HFFc6 (cell line): ENCODE data around the gene BIVM. TPM values are rescaled to one million over a fixed set of nuclear protein-coding genes. Genes with fewer than 3 reads are reported as not detected.
A peak's percentile ranks its signal among the peaks of the same experiment; 100 is the strongest.

Source experiments
- DNase-seq: peaks from one replicate; pipeline ENCODE4 v3.0.0-alpha.2; 2018
- H3K27ac Mint-ChIP-seq: 2 replicates; pipeline ENCODE4 v1.8.0; 2020; ENCODE audit warnings: mild to moderate bottlenecking, mixed read lengths
- H3K27me3 Mint-ChIP-seq: 2 replicates; pipeline ENCODE4 v1.8.0; 2021; ENCODE audit warnings: mild to moderate bottlenecking, moderate library complexity, mixed read lengths; ENCODE audit not compliant: insufficient read depth
- H3K36me3 Mint-ChIP-seq: 2 replicates; pipeline ENCODE4 v1.8.0; 2021; ENCODE audit warnings: low read depth, mixed read lengths
- H3K4me1 Mint-ChIP-seq: 2 replicates; pipeline ENCODE4 v1.8.0; 2020; ENCODE audit warnings: low read depth, mixed read lengths
- H3K4me3 Mint-ChIP-seq: 2 replicates; pipeline ENCODE4 v1.8.0; 2020; ENCODE audit warnings: mild to moderate bottlenecking, moderate library complexity, mixed read lengths
- H3K9me3 Mint-ChIP-seq: 2 replicates; pipeline ENCODE4 v1.8.0; 2020; ENCODE audit warnings: mild to moderate bottlenecking, mixed read lengths
- total RNA-seq, 6 experiments: library from RNA; stranded (reverse); fragmentation: NEBNext Ultra II Directional; extraction: Animal tissue kit (Norgen Biotek cat#: 25700); gene quantifications; 2 replicates in 1 of 6; 3 replicates in 5 of 6; pipeline ENCODE4 v1.2.3, GENCODE V29; 2021
- TF ChIP-seq, protein P1 (sequence below): fragments of 200-600 bp; sonication (generic); IDR thresholded peaks from 2 replicates; pipeline ENCODE4 v1.5.0; 2021; ENCODE audit warnings: antibody characterized with exemption, mild to moderate bottlenecking

The BIVM gene
- total RNA-seq, 6 experiments from 2014 or later: 16.6 to 24.0 (median 18.9) TPM

DNA sequence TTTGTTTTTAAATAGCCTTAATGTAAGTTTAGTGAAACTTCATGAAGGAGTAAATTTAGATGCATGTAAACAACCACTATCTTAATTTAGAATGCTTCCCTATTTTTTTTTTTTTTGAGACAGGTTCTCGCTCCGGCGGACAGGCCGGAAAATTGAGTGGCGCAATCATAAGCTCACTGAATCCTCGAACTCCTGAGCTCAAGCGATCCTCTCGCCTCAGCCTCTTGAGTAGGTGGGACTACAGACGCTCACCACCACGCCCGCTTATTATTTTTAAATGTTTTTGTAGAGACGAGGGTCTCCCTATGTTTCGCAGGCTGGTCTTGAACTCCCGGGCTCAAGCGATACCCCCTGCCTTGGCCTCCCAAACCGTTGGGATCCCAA is 26.9 kb upstream of the BIVM start:
- peaks cover 50% of the 10 kb centered on the region for H3K4me1 Mint-ChIP-seq
- TF ChIP-seq, protein P1, sequence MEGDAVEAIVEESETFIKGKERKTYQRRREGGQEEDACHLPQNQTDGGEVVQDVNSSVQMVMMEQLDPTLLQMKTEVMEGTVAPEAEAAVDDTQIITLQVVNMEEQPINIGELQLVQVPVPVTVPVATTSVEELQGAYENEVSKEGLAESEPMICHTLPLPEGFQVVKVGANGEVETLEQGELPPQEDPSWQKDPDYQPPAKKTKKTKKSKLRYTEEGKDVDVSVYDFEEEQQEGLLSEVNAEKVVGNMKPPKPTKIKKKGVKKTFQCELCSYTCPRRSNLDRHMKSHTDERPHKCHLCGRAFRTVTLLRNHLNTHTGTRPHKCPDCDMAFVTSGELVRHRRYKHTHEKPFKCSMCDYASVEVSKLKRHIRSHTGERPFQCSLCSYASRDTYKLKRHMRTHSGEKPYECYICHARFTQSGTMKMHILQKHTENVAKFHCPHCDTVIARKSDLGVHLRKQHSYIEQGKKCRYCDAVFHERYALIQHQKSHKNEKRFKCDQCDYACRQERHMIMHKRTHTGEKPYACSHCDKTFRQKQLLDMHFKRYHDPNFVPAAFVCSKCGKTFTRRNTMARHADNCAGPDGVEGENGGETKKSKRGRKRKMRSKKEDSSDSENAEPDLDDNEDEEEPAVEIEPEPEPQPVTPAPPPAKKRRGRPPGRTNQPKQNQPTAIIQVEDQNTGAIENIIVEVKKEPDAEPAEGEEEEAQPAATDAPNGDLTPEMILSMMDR: no peak
- peak overlapping the region; percentile 4; the same call in 1 of the 2 replicates for H3K4me3 Mint-ChIP-seq
- peaks cover 13% of the 10 kb centered on the region for H3K36me3 Mint-ChIP-seq
- no peak for DNase-seq
- H3K9me3 Mint-ChIP-seq: no peaks in the 10 kb centered on the region
- no peak overlapping the region; the same call in 1 of the 2 replicates for H3K27ac Mint-ChIP-seq
- H3K27me3 Mint-ChIP-seq: no peaks in the 10 kb centered on the region

DNA sequence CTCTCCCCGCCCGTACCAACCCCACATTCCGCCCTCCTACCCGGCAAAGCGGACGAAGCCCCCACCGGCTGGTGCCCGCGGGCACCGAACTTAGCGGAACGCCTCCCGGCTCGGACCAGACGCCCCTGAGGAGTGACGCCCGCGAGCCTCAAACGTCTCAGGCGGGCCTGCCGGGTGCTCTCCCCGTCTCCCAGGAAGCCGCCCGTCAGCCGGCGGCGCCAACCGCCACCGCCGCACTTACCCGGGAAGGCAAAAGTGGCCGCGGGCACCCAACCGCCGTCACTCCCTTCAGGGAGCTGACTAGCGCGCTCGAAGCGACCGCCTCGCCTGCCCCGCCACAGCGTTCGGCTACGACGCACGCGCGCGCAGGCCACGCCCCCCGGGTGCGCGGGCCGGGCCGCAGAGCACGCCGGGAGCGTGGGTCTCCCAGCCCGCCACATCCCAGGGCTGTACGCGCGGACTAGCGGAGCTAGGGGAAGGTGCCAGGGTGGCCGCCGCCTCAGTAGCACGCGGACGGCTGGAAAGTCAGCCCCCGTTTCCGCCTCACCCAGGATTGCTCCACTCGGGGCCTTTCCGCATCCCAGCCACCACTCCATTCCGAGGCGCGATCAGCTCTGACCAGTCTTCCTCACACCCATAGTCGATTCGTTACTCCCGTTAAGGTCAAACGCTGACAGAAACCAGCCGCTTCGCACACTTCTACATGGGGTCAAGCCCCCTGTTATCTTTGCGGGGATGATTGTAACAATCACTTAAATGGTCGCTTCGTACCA is 25.3 kb upstream of the BIVM start, which contains the start of gene TEX30:
TEX30 (minus strand) TSS at position 346 of the 773 bp plus-strand sequence. CDS start 3,760 bp downstream, outside the sequence.
- H3K36me3 Mint-ChIP-seq: peaks cover 13% of the 10 kb centered on the region
- peak; percentile 73 for DNase-seq
- H3K27ac Mint-ChIP-seq: peak within 1 kb of the TSS; percentile 92
- H3K4me1 Mint-ChIP-seq: peaks cover 50% of the 10 kb centered on the region
- H3K27me3 Mint-ChIP-seq: no peaks in the 10 kb centered on the region
- no peaks in the 10 kb centered on the region for H3K9me3 Mint-ChIP-seq
- TF ChIP-seq, protein P1: no peak
- H3K4me3 Mint-ChIP-seq: peak within 1 kb of the TSS; percentile 96

DNA sequence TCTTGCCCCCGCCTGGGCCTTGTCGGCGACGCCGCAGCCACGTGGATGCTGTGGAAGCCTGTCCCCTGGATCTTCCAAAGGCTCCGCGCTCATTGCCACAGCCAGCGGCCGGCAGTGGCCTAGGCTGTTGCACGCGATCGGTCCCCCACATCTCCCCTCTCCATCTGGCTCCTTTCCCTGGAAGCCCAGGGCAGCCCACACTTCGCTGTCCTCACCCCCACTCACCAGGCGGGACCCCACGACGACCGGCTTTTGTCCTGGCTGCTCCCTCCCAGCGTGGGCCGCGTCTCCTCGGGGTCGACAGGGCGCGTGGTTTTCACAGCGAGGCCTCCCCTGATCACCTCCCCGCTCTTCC is 24.7 kb upstream of the BIVM start:
- Mint-ChIP-seq H3K27ac (peak overlapping the region; percentile 91), H3K4me1 (peaks cover 50% of the 10 kb centered on the region), H3K36me3 (peaks cover 13% of the 10 kb centered on the region), H3K27me3 (no peaks in the 10 kb centered on the region), H3K9me3 (no peaks in the 10 kb centered on the region), H3K4me3 (peak overlapping the region; percentile 96)
- TF ChIP-seq, protein P1: no peak
- DNase-seq: no peak

DNA sequence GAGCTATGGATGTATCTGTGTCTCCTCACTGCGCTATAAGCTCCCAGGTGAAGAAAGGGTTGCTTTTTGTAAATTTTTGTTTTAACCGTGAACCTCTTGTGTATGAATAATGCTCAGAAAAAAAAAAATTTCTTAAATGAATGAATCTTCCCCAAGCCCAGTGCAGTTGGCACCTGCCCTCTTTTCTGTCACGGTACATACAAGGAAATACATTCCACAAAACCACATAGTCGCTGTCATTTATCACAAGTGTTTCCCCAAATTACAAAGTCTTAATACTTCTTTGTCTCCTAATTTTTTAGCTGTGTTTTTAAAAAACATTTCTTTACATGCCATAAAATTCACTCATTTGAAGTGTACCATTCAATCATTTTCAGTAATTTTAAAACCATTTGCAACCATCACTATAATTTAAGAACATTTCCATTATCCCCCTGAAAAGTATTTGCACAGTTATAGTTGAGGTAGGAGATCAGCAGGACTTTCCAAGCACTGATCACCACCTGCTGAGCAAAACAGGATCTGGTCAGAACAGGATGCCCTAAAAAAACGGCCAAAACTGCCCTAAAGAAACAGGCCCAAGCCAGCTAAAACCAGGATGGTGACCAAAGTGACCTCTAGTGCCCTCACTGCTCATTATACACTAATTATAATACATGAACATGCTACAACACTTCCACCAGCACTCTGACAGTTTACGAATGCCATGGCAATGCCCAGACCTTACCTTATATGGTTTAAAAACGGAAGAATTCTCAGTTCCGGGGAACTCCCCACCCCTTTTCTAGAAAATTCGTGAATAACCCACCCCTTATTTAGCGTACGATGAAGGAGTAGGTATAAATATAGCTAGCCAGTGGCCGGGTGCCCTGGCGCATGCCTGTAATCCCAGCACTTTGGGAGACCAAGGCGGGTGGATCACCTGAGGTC is 24.1 kb upstream of the BIVM start:
- Mint-ChIP-seq H3K27ac (peak overlapping the region; percentile 91), H3K9me3 (no peaks in the 10 kb centered on the region), H3K4me3 (peak overlapping the region; percentile 96), H3K27me3 (no peaks in the 10 kb centered on the region), H3K4me1 (peaks cover 52% of the 10 kb centered on the region), H3K36me3 (peaks cover 13% of the 10 kb centered on the region)
- TF ChIP-seq, protein P1: no peak
- DNase-seq: no peak

DNA sequence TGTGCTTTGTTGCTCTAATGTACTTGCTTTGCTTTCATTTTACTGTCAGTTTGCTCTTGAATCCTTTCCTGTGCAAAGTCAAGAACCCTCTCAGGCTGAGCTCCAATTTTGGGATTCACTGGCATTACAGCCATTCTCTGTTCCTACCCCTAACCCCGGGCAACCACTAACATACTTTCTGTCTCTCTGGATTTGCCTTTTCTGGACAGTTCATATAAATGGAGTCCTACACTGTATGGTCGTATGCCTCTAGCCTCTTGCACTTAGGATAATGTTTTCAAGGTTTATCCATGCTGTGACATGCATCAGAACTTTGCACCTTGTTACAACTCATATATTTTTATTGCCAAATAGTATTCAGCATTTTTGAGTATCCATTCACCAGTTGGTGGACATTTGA is 22.6 kb upstream of the BIVM start:
- Mint-ChIP-seq H3K27ac (no peak overlapping the region), H3K4me1 (peaks cover 40% of the 10 kb centered on the region), H3K36me3 (peaks cover 21% of the 10 kb centered on the region), H3K27me3 (no peaks in the 10 kb centered on the region), H3K9me3 (peaks cover 7% of the 10 kb centered on the region), H3K4me3 (no peak overlapping the region; the same call in 1 of the 2 replicates)
- TF ChIP-seq, protein P1: no peak
- DNase-seq: no peak
